ENCODE results near the gene HBD. TPM values are rescaled to one million over a fixed set of nuclear protein-coding genes. Genes with fewer than 3 reads are reported as not detected.

The HBD gene
- total RNA-seq, 1 donor from 2014 or later, result not detected

DNA sequence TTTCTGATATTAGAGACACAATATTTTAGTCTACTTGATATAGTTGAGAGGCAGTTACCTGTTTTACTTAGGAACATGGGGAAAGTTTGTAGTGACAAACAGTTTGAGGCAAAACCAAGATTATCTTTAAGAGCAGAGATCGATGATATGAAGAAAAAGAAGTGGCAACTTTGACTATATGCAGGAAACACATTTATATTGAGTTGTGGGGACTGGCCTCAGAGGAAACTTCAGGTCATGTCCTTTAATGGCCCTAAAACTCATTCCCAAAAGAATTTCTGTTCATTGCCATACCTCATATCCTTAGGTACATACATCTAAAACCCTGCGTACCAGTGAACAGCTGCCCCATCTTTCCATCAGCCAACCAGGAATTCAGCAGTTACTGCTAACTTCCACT, 10.9 kb upstream of the HBD start:
- no peak for DNase-seq (ENCODE audit: low read depth)
- H3K36me3 ChIP-seq (ENCODE audit: control insufficient read depth, insufficient read depth, low read length), result no peaks in the 10 kb centered on the region
- H3K4me3 ChIP-seq (ENCODE audit: low read depth, low read length), result no peak overlapping the region
- TF ChIP-seq, protein P1, sequence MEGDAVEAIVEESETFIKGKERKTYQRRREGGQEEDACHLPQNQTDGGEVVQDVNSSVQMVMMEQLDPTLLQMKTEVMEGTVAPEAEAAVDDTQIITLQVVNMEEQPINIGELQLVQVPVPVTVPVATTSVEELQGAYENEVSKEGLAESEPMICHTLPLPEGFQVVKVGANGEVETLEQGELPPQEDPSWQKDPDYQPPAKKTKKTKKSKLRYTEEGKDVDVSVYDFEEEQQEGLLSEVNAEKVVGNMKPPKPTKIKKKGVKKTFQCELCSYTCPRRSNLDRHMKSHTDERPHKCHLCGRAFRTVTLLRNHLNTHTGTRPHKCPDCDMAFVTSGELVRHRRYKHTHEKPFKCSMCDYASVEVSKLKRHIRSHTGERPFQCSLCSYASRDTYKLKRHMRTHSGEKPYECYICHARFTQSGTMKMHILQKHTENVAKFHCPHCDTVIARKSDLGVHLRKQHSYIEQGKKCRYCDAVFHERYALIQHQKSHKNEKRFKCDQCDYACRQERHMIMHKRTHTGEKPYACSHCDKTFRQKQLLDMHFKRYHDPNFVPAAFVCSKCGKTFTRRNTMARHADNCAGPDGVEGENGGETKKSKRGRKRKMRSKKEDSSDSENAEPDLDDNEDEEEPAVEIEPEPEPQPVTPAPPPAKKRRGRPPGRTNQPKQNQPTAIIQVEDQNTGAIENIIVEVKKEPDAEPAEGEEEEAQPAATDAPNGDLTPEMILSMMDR (IDR thresholded peaks at IDR 0.05; ENCODE audit: insufficient read depth, low read length, poor library complexity, severe bottlenecking), result no peak
- no peaks in the 10 kb centered on the region for H3K27me3 ChIP-seq (ENCODE audit: control insufficient read depth, insufficient read depth, low read length)

DNA sequence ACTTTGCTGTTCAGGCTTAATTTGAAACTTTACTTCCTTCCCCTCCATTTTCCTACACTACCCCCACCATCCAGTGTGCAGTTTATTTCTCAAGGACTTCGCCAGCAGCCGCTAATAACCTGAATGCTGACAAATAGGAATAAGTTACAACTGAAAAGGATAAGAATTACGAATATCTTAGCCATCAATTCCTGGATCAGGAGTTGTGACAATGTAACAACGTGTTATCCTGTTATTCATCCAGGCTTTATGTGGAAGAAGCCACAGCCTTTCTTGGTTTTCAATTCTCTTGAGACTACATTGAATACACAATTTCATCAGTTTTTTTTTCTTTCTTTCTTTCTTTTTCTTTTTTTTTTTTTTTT, 9.5 kb upstream of the HBD start:
- DNase-seq (ENCODE audit: low read depth), result no peak
- Histone ChIP-seq H3K27me3 (ENCODE audit: control insufficient read depth, insufficient read depth, low read length) (no peaks in the 10 kb centered on the region), H3K36me3 (ENCODE audit: control insufficient read depth, insufficient read depth, low read length) (no peaks in the 10 kb centered on the region), H3K4me3 (ENCODE audit: low read depth, low read length) (no peak overlapping the region)
- TF ChIP-seq, protein P1 (IDR thresholded peaks at IDR 0.05; ENCODE audit: insufficient read depth, low read length, poor library complexity, severe bottlenecking), result no peak

DNA sequence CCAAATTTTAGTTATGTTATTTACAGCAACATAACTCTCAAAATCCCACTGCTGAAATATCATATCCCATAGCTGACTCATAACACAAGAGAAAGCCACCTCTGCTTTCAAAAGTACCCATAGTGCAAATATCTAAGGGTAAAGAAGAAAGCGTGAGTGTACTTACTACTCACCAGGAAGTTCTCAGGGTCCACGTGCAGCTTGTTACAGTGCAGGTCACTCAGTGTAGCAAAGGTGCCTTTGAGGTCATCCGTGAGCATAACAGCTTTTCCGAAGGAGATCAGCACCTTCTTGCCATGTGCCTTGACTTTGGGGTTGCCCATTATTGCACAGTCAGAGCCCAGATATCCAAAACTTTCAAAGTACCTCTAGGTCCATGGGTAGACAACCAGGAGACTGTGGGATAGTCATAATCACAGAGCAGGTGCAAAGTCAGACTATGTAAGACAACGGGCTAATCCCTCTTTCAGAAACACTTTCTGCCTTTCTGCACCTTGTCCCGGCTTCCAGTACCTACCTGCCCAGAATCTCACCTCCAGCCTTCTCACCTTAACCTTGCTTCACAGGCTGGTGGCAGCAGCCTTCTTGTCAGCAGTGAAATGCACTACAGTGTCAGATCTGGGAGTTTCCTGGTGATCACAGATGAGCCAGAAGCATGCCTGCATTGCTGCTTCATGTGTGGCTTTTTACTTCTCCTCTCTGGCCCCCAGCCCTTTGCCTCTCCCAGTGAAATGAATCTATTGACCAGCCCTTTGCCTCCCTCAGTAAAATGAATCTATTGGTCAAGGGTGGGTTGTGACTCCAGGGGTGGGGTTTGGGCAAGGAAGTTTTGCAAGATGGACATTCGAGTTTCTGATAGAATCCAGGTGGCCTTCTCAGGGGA, 8.9 kb upstream of the HBD start:
- no peak overlapping the region for H3K4me3 ChIP-seq (ENCODE audit: low read depth, low read length)
- H3K27me3 ChIP-seq (ENCODE audit: control insufficient read depth, insufficient read depth, low read length), result no peaks in the 10 kb centered on the region
- TF ChIP-seq, protein P1 (IDR thresholded peaks at IDR 0.05; ENCODE audit: insufficient read depth, low read length, poor library complexity, severe bottlenecking), result no peak
- DNase-seq (ENCODE audit: low read depth), result no peak
- H3K36me3 ChIP-seq (ENCODE audit: control insufficient read depth, insufficient read depth, low read length), result no peaks in the 10 kb centered on the region

DNA sequence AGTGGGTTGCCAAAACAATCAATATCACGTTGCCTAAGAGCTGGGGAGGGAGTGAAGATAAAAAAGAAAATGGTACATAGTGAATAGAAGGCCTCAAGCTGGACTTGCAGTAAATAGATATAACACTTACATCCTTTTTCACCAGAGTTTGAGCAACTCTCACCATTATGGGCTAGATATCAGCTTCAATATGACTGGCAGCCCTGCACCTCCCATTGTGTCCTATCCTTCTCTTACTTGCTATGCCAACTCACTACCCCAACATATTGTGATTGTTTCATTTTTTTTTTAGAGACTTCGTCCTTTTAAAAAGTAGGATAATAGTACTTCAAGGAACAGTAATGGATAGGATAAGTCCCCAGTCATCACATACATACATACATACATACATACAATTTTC, 7.9 kb upstream of the HBD start:
- Histone ChIP-seq H3K27me3 (ENCODE audit: control insufficient read depth, insufficient read depth, low read length) (no peaks in the 10 kb centered on the region), H3K4me3 (ENCODE audit: low read depth, low read length) (no peak overlapping the region), H3K36me3 (ENCODE audit: control insufficient read depth, insufficient read depth, low read length) (no peaks in the 10 kb centered on the region)
- TF ChIP-seq, protein P1 (IDR thresholded peaks at IDR 0.05; ENCODE audit: insufficient read depth, low read length, poor library complexity, severe bottlenecking), result no peak
- no peak for DNase-seq (ENCODE audit: low read depth)

DNA sequence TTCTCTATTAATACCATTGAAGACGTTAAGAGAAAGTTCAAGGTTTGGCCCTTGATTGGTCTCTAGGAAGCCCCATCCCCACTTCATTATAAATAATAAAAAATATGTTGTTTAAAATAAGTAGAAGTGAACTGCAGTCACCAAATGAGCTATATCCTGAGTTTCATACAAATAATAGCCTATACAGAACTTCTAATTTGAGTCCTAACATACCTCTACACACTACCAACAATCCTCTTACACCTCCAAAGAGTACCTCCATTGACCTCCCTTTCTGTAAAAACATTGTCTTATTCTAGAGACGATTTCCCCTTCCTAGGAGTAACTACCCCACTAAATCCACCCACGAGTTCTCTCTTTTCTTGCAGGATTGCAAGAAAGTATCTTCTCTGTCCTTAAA, 7.2 kb upstream of the HBD start:
- H3K36me3 ChIP-seq (ENCODE audit: control insufficient read depth, insufficient read depth, low read length), result no peaks in the 10 kb centered on the region
- no peak for DNase-seq (ENCODE audit: low read depth)
- H3K4me3 ChIP-seq (ENCODE audit: low read depth, low read length), result no peak overlapping the region
- H3K27me3 ChIP-seq (ENCODE audit: control insufficient read depth, insufficient read depth, low read length), result no peaks in the 10 kb centered on the region
- TF ChIP-seq, protein P1 (IDR thresholded peaks at IDR 0.05; ENCODE audit: insufficient read depth, low read length, poor library complexity, severe bottlenecking), result no peak

DNA sequence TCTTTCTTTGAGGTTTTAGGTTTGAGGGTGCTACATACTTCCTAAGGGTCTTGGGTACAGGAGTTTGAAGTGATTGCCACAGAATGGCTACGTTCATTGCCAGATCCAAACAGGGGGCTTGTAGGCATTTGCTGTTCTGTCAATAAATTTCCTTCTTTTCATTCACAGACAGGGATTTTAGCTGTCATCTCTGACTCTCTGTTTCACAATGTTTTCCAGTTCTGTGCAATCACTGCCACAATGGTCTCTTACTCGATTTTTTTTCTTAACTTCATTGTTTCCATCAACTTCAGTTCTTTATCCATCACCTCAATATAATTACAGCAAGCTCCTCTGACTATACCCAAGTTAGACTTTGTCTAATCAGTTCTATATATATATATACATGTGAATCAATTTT, 6.2 kb upstream of the HBD start:
- Histone ChIP-seq H3K36me3 (ENCODE audit: control insufficient read depth, insufficient read depth, low read length) (no peaks in the 10 kb centered on the region), H3K4me3 (ENCODE audit: low read depth, low read length) (no peak overlapping the region), H3K27me3 (ENCODE audit: control insufficient read depth, insufficient read depth, low read length) (no peaks in the 10 kb centered on the region)
- TF ChIP-seq, protein P1 (IDR thresholded peaks at IDR 0.05; ENCODE audit: insufficient read depth, low read length, poor library complexity, severe bottlenecking), result no peak
- no peak for DNase-seq (ENCODE audit: low read depth)

All from kidney epithelial cell (primary cell).